Measurements from ENCODE around the gene PANK4.

GRCh38 chr1:2528966-2529783 is 2.8 kb upstream of the PANK4 start:
- TF ChIP-seq, protein P1, sequence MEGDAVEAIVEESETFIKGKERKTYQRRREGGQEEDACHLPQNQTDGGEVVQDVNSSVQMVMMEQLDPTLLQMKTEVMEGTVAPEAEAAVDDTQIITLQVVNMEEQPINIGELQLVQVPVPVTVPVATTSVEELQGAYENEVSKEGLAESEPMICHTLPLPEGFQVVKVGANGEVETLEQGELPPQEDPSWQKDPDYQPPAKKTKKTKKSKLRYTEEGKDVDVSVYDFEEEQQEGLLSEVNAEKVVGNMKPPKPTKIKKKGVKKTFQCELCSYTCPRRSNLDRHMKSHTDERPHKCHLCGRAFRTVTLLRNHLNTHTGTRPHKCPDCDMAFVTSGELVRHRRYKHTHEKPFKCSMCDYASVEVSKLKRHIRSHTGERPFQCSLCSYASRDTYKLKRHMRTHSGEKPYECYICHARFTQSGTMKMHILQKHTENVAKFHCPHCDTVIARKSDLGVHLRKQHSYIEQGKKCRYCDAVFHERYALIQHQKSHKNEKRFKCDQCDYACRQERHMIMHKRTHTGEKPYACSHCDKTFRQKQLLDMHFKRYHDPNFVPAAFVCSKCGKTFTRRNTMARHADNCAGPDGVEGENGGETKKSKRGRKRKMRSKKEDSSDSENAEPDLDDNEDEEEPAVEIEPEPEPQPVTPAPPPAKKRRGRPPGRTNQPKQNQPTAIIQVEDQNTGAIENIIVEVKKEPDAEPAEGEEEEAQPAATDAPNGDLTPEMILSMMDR (conservative IDR thresholded peaks at IDR 0.05): no peak
- no peak for TF ChIP-seq ZFX (IDR thresholded peaks at IDR 0.05)

Data from C4-2B (cell line).